Activated naive CD4-positive, alpha-beta T cell treated with anti-CD3 and anti-CD28 coated beads, Interleukin-2, amount 10 ng/mL, durations not matched to agents 7 days and 5 days (primary cell): ENCODE data around the gene ROGDI.

ENCODE experiments used
- CTCF ChIA-PET: fragments of 350-600 bp; sonication (Branson Sonifier 250); formaldehyde crosslinking; loops from one replicate; lab custom pipeline; 2021; ENCODE audit warnings: antibody characterized with exemption; lab: Charles Lee
- DNase-seq: peaks from one replicate; pipeline ENCODE4 v3.0.0-alpha.2; 2020
- H3K27ac Mint-ChIP-seq: one replicate; pipeline ENCODE4 v1.8.0; 2021; ENCODE audit warnings: mild to moderate bottlenecking, moderate library complexity, mixed read lengths
- H3K27me3 Mint-ChIP-seq: one replicate; pipeline ENCODE4 v1.8.0; 2021; ENCODE audit warnings: mild to moderate bottlenecking, mixed read lengths
- H3K36me3 Mint-ChIP-seq: one replicate; pipeline ENCODE4 v1.8.0; 2021; ENCODE audit warnings: mixed read lengths
- H3K4me1 Mint-ChIP-seq: one replicate; pipeline ENCODE4 v1.8.0; 2021; ENCODE audit warnings: mixed read lengths
- H3K4me3 Mint-ChIP-seq: one replicate; pipeline ENCODE4 v1.8.0; 2021; ENCODE audit warnings: mild to moderate bottlenecking, moderate library complexity, mixed read lengths
- H3K9me3 Mint-ChIP-seq: one replicate; pipeline ENCODE4 v1.8.0; 2021; ENCODE audit warnings: mixed read lengths

Gene ROGDI

DNA sequence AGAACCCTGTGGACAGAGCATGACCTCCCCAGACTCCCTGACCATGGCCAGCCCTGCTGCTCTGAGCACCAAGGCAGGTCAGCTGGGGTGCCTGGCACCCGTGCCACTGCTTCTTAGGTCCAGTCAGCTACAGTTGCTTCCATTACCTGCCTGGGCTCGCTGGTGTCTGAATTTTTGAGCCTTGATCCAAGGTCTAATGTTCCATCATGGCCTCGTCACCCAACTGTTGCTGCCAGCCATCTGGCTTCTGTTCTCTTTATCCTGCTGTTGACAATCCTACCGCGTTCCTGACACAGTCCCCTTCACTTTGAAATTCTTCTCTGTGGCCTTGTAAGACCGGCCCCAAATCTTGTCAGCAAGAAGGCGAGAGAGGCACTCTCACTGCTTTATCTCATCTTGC lies 28.0 kb upstream of the ROGDI start:
- Mint-ChIP-seq H3K27me3 (no peaks in the 10 kb centered on the region), H3K4me1 (peaks cover 12% of the 10 kb centered on the region), H3K36me3 (peaks cover 52% of the 10 kb centered on the region), H3K4me3 (no peak overlapping the region), H3K9me3 (no peaks in the 10 kb centered on the region), H3K27ac (no peak overlapping the region)
- DNase-seq, result no peak
- CTCF ChIA-PET, result no interaction called here

GRCh38 chr16:4828567-4829321 lies 26.3 kb upstream of the ROGDI start:
- no peak overlapping the region for H3K27ac Mint-ChIP-seq
- H3K4me3 Mint-ChIP-seq, result no peak overlapping the region
- H3K36me3 Mint-ChIP-seq, result peaks cover 64% of the 10 kb centered on the region
- no peaks in the 10 kb centered on the region for H3K27me3 Mint-ChIP-seq
- H3K4me1 Mint-ChIP-seq, result peaks cover 5% of the 10 kb centered on the region
- no peaks in the 10 kb centered on the region for H3K9me3 Mint-ChIP-seq
- CTCF ChIA-PET, result no interaction called here
- DNase-seq, result no peak

- DNase-seq, result no peak
- H3K4me3 Mint-ChIP-seq, result no peak overlapping the region
- no peaks in the 10 kb centered on the region for H3K4me1 Mint-ChIP-seq
- CTCF ChIA-PET, result no interaction called here
- no peak overlapping the region for H3K27ac Mint-ChIP-seq
- no peaks in the 10 kb centered on the region for H3K9me3 Mint-ChIP-seq
- peaks cover 64% of the 10 kb centered on the region for H3K36me3 Mint-ChIP-seq
- no peaks in the 10 kb centered on the region for H3K27me3 Mint-ChIP-seq
These were observed 24.5 kb upstream of the ROGDI start for GRCh38 chr16:4826980-4827379.

- no peak overlapping the region for H3K27ac Mint-ChIP-seq
These were observed 24.1 kb upstream of the ROGDI start for GRCh38 chr16:4826526-4826925.

DNA sequence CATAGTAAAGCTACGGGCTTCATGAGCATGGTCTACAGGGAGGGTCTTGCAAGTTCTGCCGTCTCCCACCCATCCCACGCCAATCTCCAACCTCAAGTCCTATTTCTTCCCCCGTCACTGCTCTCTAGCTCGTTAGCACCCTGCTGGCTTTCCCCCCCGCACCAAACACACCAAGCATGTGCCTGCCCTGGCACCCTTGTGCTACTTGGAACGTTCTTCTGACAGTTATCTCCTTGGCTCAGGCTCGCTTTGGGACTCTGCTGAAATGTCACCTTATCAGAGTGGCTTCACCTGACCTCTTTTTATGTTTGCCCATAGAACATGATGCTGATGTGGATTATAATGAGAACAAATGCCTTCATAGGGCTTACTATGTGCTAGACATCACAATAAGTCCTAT lies 22.8 kb upstream of the ROGDI start:
- no peaks in the 10 kb centered on the region for H3K27me3 Mint-ChIP-seq
- no peak overlapping the region for H3K27ac Mint-ChIP-seq
- no peaks in the 10 kb centered on the region for H3K4me1 Mint-ChIP-seq
- H3K36me3 Mint-ChIP-seq, result peaks cover 62% of the 10 kb centered on the region
- H3K4me3 Mint-ChIP-seq, result no peak overlapping the region
- CTCF ChIA-PET, result interaction anchor here (1.1 kb wide), 1 partner anchor 131 kb away, joined by 3 read pairs; no protein-coding TSS in a partner anchor
- DNase-seq, result no peak
- H3K9me3 Mint-ChIP-seq, result no peaks in the 10 kb centered on the region

More at GRCh38 chr16:4826526-4826925, 24.1 kb upstream of the ROGDI start:
- H3K36me3 Mint-ChIP-seq, result peaks cover 66% of the 10 kb centered on the region
- no peaks in the 10 kb centered on the region for H3K4me1 Mint-ChIP-seq
- H3K9me3 Mint-ChIP-seq, result no peaks in the 10 kb centered on the region
- H3K27me3 Mint-ChIP-seq, result no peaks in the 10 kb centered on the region
- DNase-seq, result no peak
- CTCF ChIA-PET, result no interaction called here
- no peak overlapping the region for H3K4me3 Mint-ChIP-seq

GRCh38 chr16:4820652-4821051 lies 18.2 kb upstream of the ROGDI start:
- no peak overlapping the region for H3K4me3 Mint-ChIP-seq
- H3K27me3 Mint-ChIP-seq, result no peaks in the 10 kb centered on the region
- no peaks in the 10 kb centered on the region for H3K9me3 Mint-ChIP-seq
- CTCF ChIA-PET, result no interaction called here
- no peak for DNase-seq
- H3K27ac Mint-ChIP-seq, result no peak overlapping the region
- no peaks in the 10 kb centered on the region for H3K4me1 Mint-ChIP-seq
- peaks cover 59% of the 10 kb centered on the region for H3K36me3 Mint-ChIP-seq

- H3K36me3 Mint-ChIP-seq, result peaks cover 52% of the 10 kb centered on the region
- H3K27me3 Mint-ChIP-seq, result no peaks in the 10 kb centered on the region
- H3K4me3 Mint-ChIP-seq, result no peak overlapping the region
- H3K4me1 Mint-ChIP-seq, result peaks cover 2% of the 10 kb centered on the region
- CTCF ChIA-PET, result no interaction called here
- no peaks in the 10 kb centered on the region for H3K9me3 Mint-ChIP-seq
- DNase-seq, result no peak
- H3K27ac Mint-ChIP-seq, result no peak overlapping the region
These were observed 12.2 kb upstream of the ROGDI start for GRCh38 chr16:4814542-4815173.

- CTCF ChIA-PET, result no interaction called here
These were observed 11.6 kb upstream of the ROGDI start for GRCh38 chr16:4814046-4814445.

GRCh38 chr16:4813251-4814003 lies 11.0 kb upstream of the ROGDI start:
- peaks cover 2% of the 10 kb centered on the region for H3K4me1 Mint-ChIP-seq
- no peaks in the 10 kb centered on the region for H3K9me3 Mint-ChIP-seq
- H3K36me3 Mint-ChIP-seq, result peaks cover 47% of the 10 kb centered on the region
- no peaks in the 10 kb centered on the region for H3K27me3 Mint-ChIP-seq
- H3K4me3 Mint-ChIP-seq, result no peak overlapping the region
- no peak for DNase-seq
- no peak overlapping the region for H3K27ac Mint-ChIP-seq
- CTCF ChIA-PET, result no interaction called here

More at GRCh38 chr16:4814046-4814445, 11.6 kb upstream of the ROGDI start:
- peaks cover 50% of the 10 kb centered on the region for H3K36me3 Mint-ChIP-seq
- no peak overlapping the region for H3K27ac Mint-ChIP-seq
- peaks cover 2% of the 10 kb centered on the region for H3K4me1 Mint-ChIP-seq
- no peak overlapping the region for H3K4me3 Mint-ChIP-seq
- no peaks in the 10 kb centered on the region for H3K27me3 Mint-ChIP-seq
- no peak for DNase-seq
- H3K9me3 Mint-ChIP-seq, result no peaks in the 10 kb centered on the region

DNA sequence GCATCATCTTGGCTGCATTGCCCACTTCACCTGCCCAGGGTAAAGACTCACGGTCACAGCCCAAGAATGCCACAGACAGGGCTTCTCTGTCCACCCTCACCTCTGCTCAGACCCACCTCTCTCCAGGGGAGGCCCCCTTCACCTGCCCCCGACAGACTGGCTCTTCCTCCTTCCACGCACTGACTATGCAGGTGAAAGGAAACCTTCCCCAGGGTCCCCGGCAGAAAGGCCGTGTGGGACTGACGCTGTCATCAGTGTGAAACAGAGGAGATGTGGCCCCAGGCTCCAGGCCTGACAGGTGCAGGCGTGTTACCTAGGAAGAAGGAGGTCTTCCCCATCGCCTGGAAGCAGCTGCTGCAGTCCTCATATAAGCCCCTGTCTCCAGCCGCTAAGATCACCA lies 9.3 kb upstream of the ROGDI start:
- no peak for DNase-seq
- Mint-ChIP-seq H3K4me3 (no peak overlapping the region), H3K4me1 (peaks cover 2% of the 10 kb centered on the region), H3K9me3 (no peaks in the 10 kb centered on the region), H3K27me3 (no peaks in the 10 kb centered on the region), H3K36me3 (peaks cover 46% of the 10 kb centered on the region), H3K27ac (peak overlapping the region; percentile 70)
- CTCF ChIA-PET, result no interaction called here

GRCh38 chr16:4811242-4811641 lies 8.8 kb upstream of the ROGDI start:
- DNase-seq, result no peak
- no peaks in the 10 kb centered on the region for H3K27me3 Mint-ChIP-seq
- no peaks in the 10 kb centered on the region for H3K9me3 Mint-ChIP-seq
- peaks cover 45% of the 10 kb centered on the region for H3K36me3 Mint-ChIP-seq
- CTCF ChIA-PET, result no interaction called here
- peaks cover 2% of the 10 kb centered on the region for H3K4me1 Mint-ChIP-seq
- no peak overlapping the region for H3K4me3 Mint-ChIP-seq
- H3K27ac Mint-ChIP-seq, result no peak overlapping the region

GRCh38 chr16:4806280-4806679 lies 3.8 kb upstream of the ROGDI start:
- Mint-ChIP-seq H3K27me3 (no peaks in the 10 kb centered on the region), H3K27ac (no peak overlapping the region)

GRCh38 chr16:4805231-4805630 lies 2.8 kb upstream of the ROGDI start:
- Mint-ChIP-seq H3K4me1 (peaks cover 27% of the 10 kb centered on the region), H3K9me3 (no peaks in the 10 kb centered on the region), H3K36me3 (peaks cover 25% of the 10 kb centered on the region), H3K4me3 (no peak overlapping the region), H3K27me3 (no peaks in the 10 kb centered on the region), H3K27ac (no peak overlapping the region)
- no peak for DNase-seq
- CTCF ChIA-PET, result no interaction called here

More at GRCh38 chr16:4806280-4806679, 3.8 kb upstream of the ROGDI start:
- no peak overlapping the region for H3K4me3 Mint-ChIP-seq
- H3K4me1 Mint-ChIP-seq, result peaks cover 19% of the 10 kb centered on the region
- H3K36me3 Mint-ChIP-seq, result peaks cover 28% of the 10 kb centered on the region
- CTCF ChIA-PET, result no interaction called here
- DNase-seq, result no peak
- H3K9me3 Mint-ChIP-seq, result no peaks in the 10 kb centered on the region

GRCh38 chr16:4803898-4804762 lies 1.7 kb upstream of the ROGDI start:
- CTCF ChIA-PET, result no interaction called here
- Mint-ChIP-seq H3K4me3 (peak overlapping the region; percentile 48), H3K36me3 (peaks cover 25% of the 10 kb centered on the region), H3K27ac (peak overlapping the region; percentile 63), H3K27me3 (no peaks in the 10 kb centered on the region), H3K9me3 (no peaks in the 10 kb centered on the region), H3K4me1 (peaks cover 27% of the 10 kb centered on the region)
- no peak for DNase-seq
